Gastrocnemius medialis (tissue), 4 donors: ENCODE measurements around the gene GBP2. TPM values are rescaled to one million over a fixed set of nuclear protein-coding genes. Genes with fewer than 3 reads are reported as not detected.
"Not testable (repeated sequence)": the region's sequence is repeated elsewhere in the genome, so short reads cannot be mapped to it uniquely, and the experiment has no call there.

Experiments
- ATAC-seq, 2 donors: fragments of 150-250 bp; one replicate each; pipeline ENCODE4 v1.9.1; 2016
- DNase-seq, 2 donors: peaks; one replicate each; pipeline ENCODE4 v3.0.0-alpha.2; 2019
- H3K27ac ChIP-seq, 4 donors: fragments of 200-600 bp; sonication (generic); 1 replicate in 1 of 4; 2 replicates in 3 of 4; pipeline ENCODE4 v1.5.1; 2016 to 2018; ENCODE audit warnings: mild to moderate bottlenecking in 2 of 4, moderate library complexity in 1 of 4
- H3K27me3 ChIP-seq, 3 donors: fragments of 200-600 bp; sonication (generic) in 2 of 3; 1 replicate in 1 of 3; 2 replicates in 2 of 3; pipeline versions ENCODE4 v1.5.1 to v1.6.0; 2016 to 2019; ENCODE audit warnings: mild to moderate bottlenecking in 1 of 3, moderate library complexity in 1 of 3
- H3K36me3 ChIP-seq, 2 donors: fragments of 200-600 bp; sonication (generic) in 1 of 2; one replicate each; pipeline ENCODE4 v1.5.1; 2017 to 2018
- H3K4me1 ChIP-seq, 2 donors: fragments of 200-600 bp; sonication (generic) in 1 of 2; one replicate each; pipeline ENCODE4 v1.5.1; 2016 to 2017; ENCODE audit warnings: mild to moderate bottlenecking in 2 of 2
- H3K4me3 ChIP-seq, 4 donors: fragments of 200-600 bp; sonication (generic) in 3 of 4; 1 replicate in 1 of 4; 2 replicates in 3 of 4; pipeline ENCODE4 v1.5.1; 2016 to 2019; ENCODE audit warnings: mild to moderate bottlenecking in 2 of 4
- H3K9me3 ChIP-seq, 3 donors: fragments of 200-600 bp; sonication (generic) in 2 of 3; 1 replicate in 1 of 3; 2 replicates in 2 of 3; pipeline ENCODE4 v1.5.1; 2016 to 2019
- CTCF ChIP-seq, 5 experiments: fragments of 450-650 bp in 3 of 5; fragments of 200-600 bp in 2 of 5; sonication (generic) in 2 of 5; IDR thresholded peaks in 4 of 5; conservative IDR thresholded peaks in 1 of 5; 1 replicate in 4 of 5; 2 replicates in 1 of 5; pipeline ENCODE4 v1.5.1; 2016 to 2019; ENCODE audit warnings: antibody characterized with exemption in 5 of 5, mild to moderate bottlenecking in 3 of 5, moderate library complexity in 3 of 5
- POLR2A ChIP-seq, 2 donors: fragments of 450-650 bp; IDR thresholded peaks; one replicate each; pipeline ENCODE4 v1.6.1; 2017; ENCODE audit warnings: antibody characterized with exemption in 2 of 2, mild to moderate bottlenecking in 2 of 2, moderate library complexity in 2 of 2
- in situ Hi-C, 4 donors: fragments of 200-750 bp; cut with MboI; loops; one replicate each; pipeline versions ENCODE4 v1.15.0 to v1.8.0; 2017; ENCODE audit warnings: low sequenced_read_pairs in 4 of 4
- intact Hi-C: fragments of 100-400 bp; cut with DNase I; formaldehyde crosslinking; loops from one replicate; pipeline ENCODE4 v1.15.1; 2023; ENCODE audit warnings: low total_unique reads
- total RNA-seq, 4 donors: library from RNA; depleted of rRNA; stranded (reverse); fragments of >200 nt; gene quantifications; one replicate each; pipeline versions ENCODE4 v1.1.0 to v1.2.3, GENCODE V29; 2016

Gene GBP2
- total RNA-seq, 4 donors from 2014 or later = 28.6 to 115 (median 56.2) TPM

DNA sequence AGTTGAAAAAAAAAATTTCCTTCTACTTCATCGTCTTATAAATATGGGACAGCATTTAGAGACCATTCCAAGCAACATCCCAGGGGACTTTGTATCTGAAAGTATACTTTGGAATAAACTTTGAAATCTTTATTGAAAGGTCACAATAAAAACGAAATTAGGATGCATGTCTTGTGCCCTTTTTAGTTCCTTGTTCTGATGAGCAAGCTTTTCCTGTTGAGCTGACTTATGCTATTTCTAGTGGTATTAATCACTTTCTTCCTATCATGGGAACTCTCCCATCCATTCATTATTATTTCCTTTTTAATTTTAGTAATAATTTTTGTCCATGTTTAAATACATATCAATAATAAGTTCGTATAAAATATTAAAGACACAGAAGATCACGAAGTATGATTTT lies 4.0 kb upstream of the GBP2 start:
- Histone ChIP-seq H3K9me3 (no peaks in the 10 kb centered on the region), H3K27me3 (no peaks in the 10 kb centered on the region), H3K36me3 (no peaks in the 10 kb centered on the region), H3K4me1 (peaks cover 7 to 23% of the 10 kb centered on the region in 2 donors), H3K27ac (peak overlapping the region; percentile 52 to 91 (median 81)), H3K4me3 (peak overlapping the region in 1 of 4 donors; percentile 51)
- TF ChIP-seq CTCF (IDR thresholded peaks at IDR 0.05 in 4 of 5, conservative IDR thresholded peaks at IDR 0.05 in 1 of 5) (no peak), POLR2A (IDR thresholded peaks at IDR 0.05) (no peak)
- ATAC-seq = no peak
- DNase-seq = no peak
- intact Hi-C loops = no loop called here
- in situ Hi-C loops = no loop called here

DNA sequence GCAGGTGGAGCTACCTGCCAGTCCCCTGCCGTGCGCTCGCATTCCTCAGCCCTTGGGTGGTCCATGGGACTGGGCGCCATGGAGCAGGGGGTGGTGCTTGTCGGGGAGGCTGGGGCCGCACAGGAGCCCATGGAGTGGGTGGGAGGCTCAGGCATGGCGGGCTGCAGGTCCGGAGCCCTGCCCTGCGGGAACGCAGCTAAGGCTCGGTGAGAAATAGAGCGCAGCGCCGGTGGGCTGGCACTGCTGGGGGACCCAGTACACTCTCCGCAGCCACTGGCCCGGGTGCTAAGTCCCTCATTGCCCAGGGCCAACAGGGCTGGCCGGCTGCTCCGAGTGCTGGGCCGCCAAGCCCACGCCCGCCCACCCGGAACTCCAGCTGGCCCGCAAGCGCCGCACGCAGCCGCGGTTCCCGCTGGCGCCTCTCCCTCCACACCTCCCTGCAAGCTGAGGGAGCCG lies 2.1 kb upstream of the GBP2 start:
- in situ Hi-C loops, DNase-seq, ATAC-seq, H3K9me3 ChIP-seq, H3K27me3 ChIP-seq, intact Hi-C loops, H3K36me3 ChIP-seq: not testable (repeated sequence)
- Histone ChIP-seq H3K4me3 (peak overlapping the region; percentile 38 to 52 (median 48)), H3K4me1 (peaks cover 15 to 34% of the 10 kb centered on the region in 2 donors), H3K27ac (peak overlapping the region; percentile 52 to 91 (median 81))

DNA sequence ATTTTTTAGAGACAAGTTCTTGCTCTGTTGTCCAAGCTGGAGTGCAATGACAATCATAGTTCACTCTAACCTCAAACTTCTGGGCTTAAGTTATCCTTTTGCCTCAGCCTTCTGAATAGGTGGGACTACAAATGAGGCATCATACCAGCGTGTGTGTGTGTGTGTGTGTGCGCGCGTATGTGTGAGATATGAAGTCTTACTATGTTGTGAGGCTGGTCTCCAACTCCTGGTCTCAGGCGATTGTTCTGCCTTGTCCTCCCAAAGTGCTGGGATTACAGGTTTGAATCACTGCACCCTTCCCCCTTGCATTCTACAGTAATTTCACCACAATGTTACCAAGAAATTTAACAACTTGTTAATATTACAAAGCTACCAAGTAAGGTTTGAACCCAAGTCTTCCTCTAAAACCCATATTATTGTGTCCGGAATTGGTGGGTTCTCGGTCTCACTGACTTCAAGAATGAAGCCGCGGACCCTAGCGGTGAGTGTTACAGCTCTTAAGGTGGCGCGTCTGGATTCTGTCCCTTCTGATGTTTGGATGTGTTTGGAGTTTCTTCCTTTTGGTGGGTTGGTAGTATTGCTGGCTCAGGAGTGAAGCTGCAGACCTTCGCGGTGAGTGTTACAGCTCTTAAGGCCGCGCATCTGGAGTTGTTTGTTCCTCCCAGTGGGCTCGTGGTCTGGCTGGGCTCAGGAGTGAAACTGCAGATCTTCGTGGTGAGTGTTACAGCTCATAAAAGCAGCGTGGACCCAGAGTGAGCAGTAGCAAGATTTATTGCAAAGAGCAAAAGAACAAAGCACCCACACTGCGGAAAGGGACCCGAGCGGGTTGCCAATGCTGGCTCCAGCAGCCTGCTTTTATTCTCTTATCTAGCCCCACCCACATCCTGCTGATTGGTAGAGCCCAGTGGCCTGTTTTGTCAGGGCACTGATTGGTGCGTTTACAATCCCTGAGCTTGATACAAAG lies 970 bp upstream of the GBP2 start:
- H3K36me3 ChIP-seq, ATAC-seq, H3K27me3 ChIP-seq, DNase-seq, H3K9me3 ChIP-seq, in situ Hi-C loops, intact Hi-C loops: not testable (repeated sequence)
- peaks cover 15 to 42% of the 10 kb centered on the region in 2 donors for H3K4me1 ChIP-seq
- peak overlapping the region; percentile 78 to 91 (median 85) for H3K27ac ChIP-seq
- H3K4me3 ChIP-seq = peak overlapping the region in 1 of 4 donors; percentile 67

DNA sequence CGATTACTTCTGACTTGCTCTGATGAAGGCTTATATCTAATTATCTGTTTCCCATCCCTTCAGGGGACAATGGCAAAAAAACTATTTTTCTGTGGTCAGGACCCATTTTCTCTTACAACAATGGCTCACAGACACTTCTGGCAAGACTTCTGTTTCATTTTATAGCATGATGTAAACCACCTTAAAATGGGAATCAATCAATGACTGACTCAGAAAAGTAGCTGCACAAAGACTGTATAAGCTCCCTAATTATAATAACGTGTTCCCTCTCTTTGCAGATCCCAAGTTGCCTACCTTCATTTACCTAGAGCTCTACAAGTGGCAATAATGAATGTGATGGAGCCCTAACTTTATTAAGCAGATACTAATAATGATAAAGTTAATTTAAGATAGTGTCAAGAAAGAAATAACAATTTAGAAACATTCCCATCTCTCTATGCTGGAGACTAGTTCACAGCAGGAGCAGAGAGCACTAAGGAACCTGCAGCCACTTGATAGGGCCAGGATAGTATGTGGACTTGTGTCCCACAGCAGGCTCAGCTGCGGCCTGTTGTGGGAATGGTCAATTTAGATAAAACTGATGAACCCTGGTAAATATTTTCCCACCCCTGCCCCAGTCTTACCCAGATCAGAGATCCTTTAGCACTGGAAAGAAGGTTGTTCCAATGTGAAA lies 538 bp downstream of the GBP2 start:
- in situ Hi-C loops (no loop called here), intact Hi-C loops (no loop called here)
- ATAC-seq (peak; percentile 73 to 74), DNase-seq (no peak)
- H3K27me3 ChIP-seq = no peaks in the 10 kb centered on the region
- H3K36me3 ChIP-seq = peaks cover 0 to 16% of the 10 kb centered on the region in 2 donors
- H3K27ac ChIP-seq = peak overlapping the region; percentile 78 to 91 (median 85)
- H3K9me3 ChIP-seq = no peaks in the 10 kb centered on the region
- peaks cover 15 to 40% of the 10 kb centered on the region in 2 donors for H3K4me1 ChIP-seq
- peak overlapping the region; percentile 61 to 67 (median 62) for H3K4me3 ChIP-seq
- no peak for TF ChIP-seq CTCF (IDR thresholded peaks at IDR 0.05 in 4 of 5, conservative IDR thresholded peaks at IDR 0.05 in 1 of 5)
- TF ChIP-seq POLR2A (IDR thresholded peaks at IDR 0.05) = no peak

DNA sequence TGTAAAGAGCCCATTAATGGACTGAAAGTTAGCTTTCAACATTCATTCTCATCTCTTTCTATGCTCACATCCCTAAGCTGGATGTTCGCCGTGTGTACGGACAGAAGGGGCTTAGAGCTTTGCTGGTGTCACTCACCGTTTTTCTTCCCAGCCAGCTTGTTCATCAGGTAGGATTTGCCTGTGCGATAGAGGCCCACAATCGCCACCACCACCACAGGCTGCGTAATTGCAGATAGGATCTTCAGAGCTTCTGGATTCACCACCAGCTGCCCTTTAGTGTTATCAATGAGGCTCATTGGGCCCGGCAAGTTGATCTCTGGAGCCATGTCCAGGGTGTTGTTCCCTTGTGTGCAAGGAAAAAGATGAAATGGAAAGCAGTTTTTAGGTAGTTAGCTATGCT lies 4.3 kb downstream of the GBP2 start:
- in situ Hi-C loops (no loop called here), intact Hi-C loops (no loop called here)
- Histone ChIP-seq H3K9me3 (no peaks in the 10 kb centered on the region), H3K27me3 (no peaks in the 10 kb centered on the region), H3K4me3 (no peak overlapping the region), H3K36me3 (peaks cover 0 to 52% of the 10 kb centered on the region in 2 donors), H3K4me1 (peaks cover 8 to 26% of the 10 kb centered on the region in 2 donors), H3K27ac (no peak overlapping the region)
- ATAC-seq (no peak), DNase-seq (no peak)
- no peak for TF ChIP-seq CTCF (IDR thresholded peaks at IDR 0.05 in 4 of 5, conservative IDR thresholded peaks at IDR 0.05 in 1 of 5)
- TF ChIP-seq POLR2A (IDR thresholded peaks at IDR 0.05) = no peak
